Measurements from ENCODE around the gene CRYAB. TPM values are rescaled to one million over a fixed set of nuclear protein-coding genes. Genes with fewer than 3 reads are reported as not detected.
A peak's percentile ranks its signal among the peaks of the same experiment; 100 is the strongest.

Gene CRYAB
- total RNA-seq, 1 donor from 2014 or later = not detected

DNA sequence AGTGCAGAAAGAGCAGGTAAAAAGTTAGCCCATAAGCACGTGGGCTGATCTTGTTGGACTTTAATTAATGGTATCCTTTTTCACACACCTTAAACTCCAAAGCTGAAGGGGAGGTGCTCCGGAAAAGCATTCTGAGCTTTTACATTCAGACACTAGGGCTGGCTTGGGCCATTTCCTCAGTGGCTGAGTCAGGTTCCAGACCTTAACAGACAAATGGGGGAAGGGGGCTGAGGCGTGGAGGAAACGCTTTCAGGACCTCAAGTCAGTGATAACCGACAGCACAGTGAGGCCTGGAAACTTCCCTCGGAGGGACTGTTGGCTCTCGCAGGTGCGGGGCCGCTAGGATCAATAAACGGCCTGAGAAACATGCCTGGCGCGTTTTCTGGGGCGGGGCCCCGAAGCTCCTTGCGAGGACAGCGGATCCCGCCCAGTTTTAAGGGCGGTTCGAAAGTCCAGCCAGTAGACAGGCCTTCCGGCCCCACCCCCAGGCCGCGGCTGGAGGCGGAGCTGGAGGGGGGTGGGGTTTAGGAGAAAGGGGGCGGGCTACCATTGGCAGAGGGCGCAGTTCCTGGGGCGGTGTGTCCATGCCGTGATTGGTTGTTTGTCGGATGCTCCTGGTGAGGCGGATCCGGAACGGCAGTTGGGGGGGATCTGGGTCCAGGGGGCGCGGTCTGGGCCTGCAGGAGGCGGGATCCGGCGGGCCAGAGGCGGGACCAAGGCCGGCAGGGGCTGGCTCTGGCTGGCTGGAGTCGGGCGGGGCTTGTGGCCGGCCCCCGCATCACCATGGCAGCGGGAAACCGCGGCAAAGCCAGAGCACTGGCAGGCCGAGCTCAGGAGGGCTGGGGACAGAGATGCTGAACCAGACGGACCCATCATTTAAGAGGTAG, 15.2 kb upstream of the CRYAB start:
- H3K27me3 Mint-ChIP-seq (ENCODE audit: low read depth) = peaks cover 3% of the 10 kb centered on the region
- H3K4me1 Mint-ChIP-seq (ENCODE audit: low read depth) = peaks cover 19% of the 10 kb centered on the region
- intact Hi-C loops (cut with micrococcal nuclease) = loop anchor here (1.0 to 2.0 kb wide), 4 partner anchors 47 to 324 kb away; partner anchors contain the start of genes ALG9, CFAP68, FDXACB1 and PTS
- H3K36me3 Mint-ChIP-seq (ENCODE audit: low read depth) = no peaks in the 10 kb centered on the region
- DNase-seq (ENCODE audit: low spot score) = peak; percentile 94
- no peaks in the 10 kb centered on the region for H3K9me3 Mint-ChIP-seq
- peak overlapping the region; percentile 82 for H3K4me3 Mint-ChIP-seq (ENCODE audit: low read depth)
- H3K27ac Mint-ChIP-seq = peak overlapping the region; percentile 88

DNA sequence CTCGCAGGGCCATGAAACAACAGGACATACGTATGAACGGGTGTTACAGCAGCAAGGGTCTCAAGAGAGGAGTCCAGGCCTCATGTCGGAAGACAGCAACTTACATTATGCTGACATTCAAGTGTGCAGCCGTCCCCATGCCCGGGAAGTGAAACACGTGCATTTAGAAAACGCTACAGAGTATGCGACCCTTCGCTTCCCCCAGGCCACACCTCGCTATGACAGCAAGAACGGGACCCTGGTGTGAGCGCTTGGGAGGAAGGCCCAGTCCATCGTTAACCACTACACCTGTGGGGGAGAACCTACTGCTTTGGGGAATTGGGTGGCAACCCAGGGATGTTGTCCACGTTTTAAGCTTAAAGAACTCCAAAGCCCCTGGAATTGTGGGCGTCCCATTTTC, 14.4 kb upstream of the CRYAB start:
- intact Hi-C loops (cut with micrococcal nuclease) = loop anchor here (1.0 to 2.0 kb wide), 3 partner anchors 47 to 301 kb away; partner anchors contain the start of genes ALG9, CFAP68, FDXACB1 and PTS
- Mint-ChIP-seq H3K4me3 (ENCODE audit: low read depth) (peak overlapping the region; percentile 82), H3K27me3 (ENCODE audit: low read depth) (peaks cover 9% of the 10 kb centered on the region), H3K9me3 (no peaks in the 10 kb centered on the region), H3K27ac (peak overlapping the region; percentile 88), H3K4me1 (ENCODE audit: low read depth) (peaks cover 16% of the 10 kb centered on the region), H3K36me3 (ENCODE audit: low read depth) (no peaks in the 10 kb centered on the region)
- DNase-seq (ENCODE audit: low spot score) = no peak

DNA sequence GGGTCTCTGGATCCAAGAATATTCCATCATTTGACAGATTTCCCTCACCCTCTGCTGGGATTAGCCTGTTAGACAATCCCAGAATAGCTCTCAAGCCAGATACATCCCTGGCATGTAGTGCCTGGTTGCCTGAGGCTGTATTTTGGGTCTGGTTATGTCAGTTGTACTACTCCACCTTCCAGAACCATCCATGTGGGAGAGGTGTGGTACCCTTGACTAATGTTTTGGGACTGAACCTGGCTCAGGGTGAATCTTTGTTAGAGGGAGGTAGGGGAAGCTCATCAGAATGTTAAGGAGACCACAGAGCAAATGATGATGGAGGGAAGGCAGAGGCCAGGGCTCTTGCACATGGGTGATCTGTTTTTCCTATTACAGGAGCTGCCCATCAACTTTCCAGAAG, 12.4 kb upstream of the CRYAB start:
- Mint-ChIP-seq H3K4me1 (ENCODE audit: low read depth) (peaks cover 16% of the 10 kb centered on the region), H3K9me3 (no peaks in the 10 kb centered on the region), H3K27me3 (ENCODE audit: low read depth) (peaks cover 14% of the 10 kb centered on the region), H3K27ac (no peak overlapping the region), H3K4me3 (ENCODE audit: low read depth) (no peak overlapping the region), H3K36me3 (ENCODE audit: low read depth) (no peaks in the 10 kb centered on the region)
- DNase-seq (ENCODE audit: low spot score) = no peak
- intact Hi-C loops (cut with micrococcal nuclease) = no loop called here

DNA sequence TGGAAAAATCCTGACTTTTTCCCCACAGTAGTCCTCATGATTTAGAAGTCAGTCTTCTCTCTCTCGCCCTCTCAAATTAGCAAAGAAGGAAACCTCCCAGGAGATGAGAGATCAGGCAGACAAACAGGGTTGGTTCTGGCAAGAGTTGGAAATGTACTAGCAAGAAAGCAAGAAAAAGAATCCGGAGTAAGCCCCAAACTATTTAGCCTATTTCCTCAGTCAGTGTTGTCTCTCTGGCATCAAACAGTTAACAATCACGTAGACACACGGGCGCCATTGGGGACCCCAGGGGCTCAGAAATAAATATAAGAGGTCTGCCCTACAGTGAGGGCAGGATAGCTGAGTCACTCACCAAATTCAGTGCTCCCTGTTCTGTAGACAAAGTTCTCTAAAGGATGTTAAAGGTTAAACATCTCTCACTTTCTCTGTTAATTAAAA, 11.8 kb upstream of the CRYAB start:
- DNase-seq (ENCODE audit: low spot score) = no peak
- H3K4me3 Mint-ChIP-seq (ENCODE audit: low read depth) = no peak overlapping the region
- intact Hi-C loops (cut with micrococcal nuclease) = no loop called here
- H3K27ac Mint-ChIP-seq = no peak overlapping the region
- peaks cover 16% of the 10 kb centered on the region for H3K4me1 Mint-ChIP-seq (ENCODE audit: low read depth)
- H3K27me3 Mint-ChIP-seq (ENCODE audit: low read depth) = peaks cover 14% of the 10 kb centered on the region
- no peaks in the 10 kb centered on the region for H3K9me3 Mint-ChIP-seq
- no peaks in the 10 kb centered on the region for H3K36me3 Mint-ChIP-seq (ENCODE audit: low read depth)

DNA sequence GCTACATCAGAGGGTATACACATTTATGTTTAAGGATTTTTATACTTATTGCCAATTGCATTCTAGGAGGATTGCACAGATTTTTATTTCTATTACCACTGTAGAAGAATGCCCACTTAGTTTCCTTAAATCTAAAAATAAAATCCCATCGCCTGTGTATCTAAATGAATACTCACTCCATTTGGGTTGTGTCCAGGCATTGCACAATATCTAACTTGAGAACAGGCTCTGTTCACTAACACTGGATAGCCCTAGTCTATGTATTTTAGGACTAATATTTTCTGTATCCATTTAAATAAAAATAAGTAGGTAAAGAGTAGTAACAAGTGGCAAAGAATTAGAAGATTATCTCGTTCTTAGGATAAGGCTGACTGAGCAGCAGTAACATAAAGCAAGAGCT, 11.2 kb upstream of the CRYAB start:
- no peak for DNase-seq (ENCODE audit: low spot score)
- Mint-ChIP-seq H3K27ac (no peak overlapping the region), H3K27me3 (ENCODE audit: low read depth) (peaks cover 14% of the 10 kb centered on the region), H3K36me3 (ENCODE audit: low read depth) (no peaks in the 10 kb centered on the region), H3K4me1 (ENCODE audit: low read depth) (peaks cover 16% of the 10 kb centered on the region), H3K9me3 (no peaks in the 10 kb centered on the region), H3K4me3 (ENCODE audit: low read depth) (no peak overlapping the region)
- intact Hi-C loops (cut with micrococcal nuclease) = no loop called here

DNA sequence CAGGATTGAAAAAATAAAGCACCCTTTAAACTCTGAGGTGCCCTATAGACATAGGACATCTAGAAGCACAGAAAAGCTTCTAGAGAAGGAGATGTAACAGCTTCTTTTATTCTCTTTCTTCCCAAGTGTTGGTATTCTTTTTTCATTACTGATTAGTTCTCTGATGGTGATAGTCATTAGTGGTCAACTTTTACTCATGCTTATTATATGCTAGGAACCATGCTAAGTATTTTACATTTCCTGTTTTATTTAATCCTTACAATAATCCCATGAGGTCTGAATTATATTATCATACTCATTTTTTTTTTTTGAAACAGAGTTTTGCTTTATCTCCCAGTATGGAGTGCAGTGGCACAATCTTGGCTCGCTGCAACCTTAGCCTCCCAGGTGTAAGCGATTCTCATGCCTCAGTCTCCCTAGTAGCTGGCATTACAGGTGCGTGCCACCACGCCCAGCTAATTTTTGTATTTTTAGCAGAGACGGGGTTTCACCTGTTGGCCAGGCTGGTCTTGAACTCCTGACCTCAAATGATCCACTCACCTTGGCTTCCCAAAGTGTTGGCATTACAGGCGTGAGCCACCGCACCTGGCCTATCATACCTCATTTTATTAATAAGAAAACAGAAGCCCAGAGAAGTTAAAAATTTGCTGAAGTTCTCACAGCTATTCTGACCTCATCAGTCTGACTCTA, 10.1 kb upstream of the CRYAB start:
- intact Hi-C loops (cut with micrococcal nuclease) = no loop called here
- Mint-ChIP-seq H3K4me1 (ENCODE audit: low read depth) (peaks cover 12% of the 10 kb centered on the region), H3K4me3 (ENCODE audit: low read depth) (no peak overlapping the region), H3K9me3 (no peaks in the 10 kb centered on the region), H3K27ac (no peak overlapping the region), H3K36me3 (ENCODE audit: low read depth) (no peaks in the 10 kb centered on the region), H3K27me3 (ENCODE audit: low read depth) (peaks cover 20% of the 10 kb centered on the region)
- no peak for DNase-seq (ENCODE audit: low spot score)

DNA sequence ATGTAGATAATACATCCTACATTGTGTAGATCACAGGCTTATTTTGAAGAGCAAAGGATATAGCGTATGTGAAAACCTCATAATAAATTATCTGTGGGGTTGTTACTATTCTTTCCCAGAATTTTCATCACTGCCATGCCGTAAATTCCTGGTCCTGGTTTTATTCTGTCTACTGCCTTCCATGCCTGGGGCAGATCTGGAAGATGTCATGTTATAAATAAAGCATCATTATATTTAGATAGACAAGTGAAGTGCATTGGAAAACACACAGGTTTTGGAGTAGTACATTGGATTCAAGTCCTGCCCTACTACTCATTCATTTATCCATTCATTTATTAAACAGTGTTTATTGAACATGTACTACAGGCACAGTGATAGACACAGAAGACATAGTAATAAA, 9.3 kb upstream of the CRYAB start:
- intact Hi-C loops (cut with micrococcal nuclease) = no loop called here

DNA sequence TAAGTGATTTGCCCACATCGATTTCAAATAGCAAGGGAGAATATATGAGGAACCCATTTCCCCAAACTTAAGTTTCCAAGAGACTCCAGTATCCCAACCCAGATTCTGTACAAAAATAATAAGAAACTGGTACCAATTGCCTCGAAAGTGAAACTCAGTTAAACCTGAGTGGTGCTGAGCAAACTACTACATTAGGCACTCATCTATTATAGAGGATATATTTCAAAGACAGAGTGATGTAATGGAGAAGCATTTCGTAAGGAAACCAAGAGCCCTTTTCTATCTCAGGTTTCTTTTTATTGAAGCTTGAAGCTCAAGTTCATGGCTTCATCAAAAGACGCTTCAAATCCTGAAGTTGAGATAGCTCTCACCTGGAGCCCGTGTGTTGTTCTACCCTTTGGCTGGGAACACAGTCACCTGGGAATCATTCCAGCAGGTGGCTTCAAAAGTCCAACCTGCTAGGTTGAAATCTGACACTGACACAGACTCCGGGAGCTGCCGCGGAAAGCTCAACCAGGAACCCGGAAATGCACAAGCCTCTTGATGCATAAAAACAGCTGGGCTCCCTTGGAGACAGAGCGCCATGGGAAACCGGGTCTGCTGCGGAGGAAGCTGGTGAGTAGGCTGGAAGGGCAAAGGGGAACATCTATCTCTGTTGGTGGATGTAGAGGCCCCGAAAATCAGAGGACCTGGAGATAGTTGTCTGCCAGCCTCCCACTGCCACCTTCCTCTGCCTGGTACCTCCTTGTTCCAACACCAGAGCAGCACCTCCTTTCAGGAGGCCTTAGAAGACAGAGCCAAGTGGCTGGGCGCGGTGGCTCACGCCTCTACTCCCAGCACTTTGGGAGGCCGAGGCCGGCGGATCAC, 7.1 kb upstream of the CRYAB start, which contains the start of gene C11orf52:
Gene C11orf52, plus strand, starts transcription at position 524 of the 867 bp plus-strand sequence. Its CDS starts 60 bp downstream, at position 584.
- H3K27me3 Mint-ChIP-seq (ENCODE audit: low read depth) = peaks cover 30% of the 10 kb centered on the region

More for the DNA sequence above, 9.3 kb upstream of the CRYAB start:
- DNase-seq (ENCODE audit: low spot score) = no peak
- Mint-ChIP-seq H3K9me3 (no peaks in the 10 kb centered on the region), H3K27ac (no peak overlapping the region), H3K36me3 (ENCODE audit: low read depth) (no peaks in the 10 kb centered on the region), H3K4me3 (ENCODE audit: low read depth) (no peak overlapping the region), H3K4me1 (ENCODE audit: low read depth) (peaks cover 6% of the 10 kb centered on the region), H3K27me3 (ENCODE audit: low read depth) (peaks cover 27% of the 10 kb centered on the region)

DNA sequence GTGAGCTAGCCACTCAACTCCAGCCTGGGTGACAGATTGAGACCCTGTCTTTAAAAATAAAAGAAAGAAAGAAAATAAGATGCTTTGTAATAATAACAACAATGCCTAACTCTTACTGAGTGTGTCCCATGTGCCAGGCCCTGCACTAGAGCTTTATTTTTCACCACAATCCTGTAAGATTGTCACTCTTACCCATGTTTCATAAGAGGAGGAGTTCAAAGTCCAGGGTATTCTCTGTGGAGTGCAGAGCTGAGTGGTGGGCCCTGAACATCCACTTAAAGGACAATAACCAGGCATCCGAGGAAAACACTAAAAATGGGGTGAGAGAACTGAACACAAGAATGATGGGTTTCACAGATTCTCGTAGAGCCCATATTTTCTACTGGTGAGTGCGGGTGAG, 6.2 kb upstream of the CRYAB start:
- Mint-ChIP-seq H3K9me3 (no peaks in the 10 kb centered on the region), H3K27me3 (ENCODE audit: low read depth) (peaks cover 30% of the 10 kb centered on the region)

More for the DNA sequence above, 7.1 kb upstream of the CRYAB start, which contains the start of gene C11orf52:
- Mint-ChIP-seq H3K27ac (no peak within 1 kb of the TSS), H3K4me3 (ENCODE audit: low read depth) (no peak within 1 kb of the TSS), H3K4me1 (ENCODE audit: low read depth) (peaks cover 2% of the 10 kb centered on the region), H3K9me3 (no peaks in the 10 kb centered on the region), H3K36me3 (ENCODE audit: low read depth) (no peaks in the 10 kb centered on the region)
- DNase-seq (ENCODE audit: low spot score) = no peak
- intact Hi-C loops (cut with micrococcal nuclease) = no loop called here

DNA sequence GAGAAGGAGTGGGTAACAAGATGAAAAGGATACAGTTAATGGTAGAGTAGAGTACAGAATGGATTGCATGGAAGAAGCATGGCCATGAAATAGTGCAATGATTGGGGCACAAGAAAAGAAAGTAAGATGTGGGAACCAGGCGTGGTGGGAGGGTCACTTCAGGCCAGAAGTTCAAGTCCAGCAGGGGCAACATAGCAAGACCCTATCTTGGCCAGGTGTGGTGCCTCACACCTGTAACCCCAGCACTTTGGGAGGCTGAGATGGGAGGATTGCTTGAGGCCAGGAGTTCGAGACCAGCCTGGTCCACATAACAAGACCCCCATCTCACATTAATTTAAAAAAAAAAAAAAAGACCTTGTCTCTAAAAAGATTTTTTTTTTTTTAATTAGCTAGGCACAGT, 5.7 kb upstream of the CRYAB start:
- Mint-ChIP-seq H3K27ac (no peak overlapping the region), H3K4me1 (ENCODE audit: low read depth) (no peaks in the 10 kb centered on the region), H3K36me3 (ENCODE audit: low read depth) (no peaks in the 10 kb centered on the region), H3K9me3 (no peaks in the 10 kb centered on the region), H3K27me3 (ENCODE audit: low read depth) (peaks cover 30% of the 10 kb centered on the region), H3K4me3 (ENCODE audit: low read depth) (no peak overlapping the region)
- no peak for DNase-seq (ENCODE audit: low spot score)
- intact Hi-C loops (cut with micrococcal nuclease) = no loop called here

More for the DNA sequence above, 6.2 kb upstream of the CRYAB start:
- Mint-ChIP-seq H3K36me3 (ENCODE audit: low read depth) (no peaks in the 10 kb centered on the region), H3K27ac (no peak overlapping the region), H3K4me3 (ENCODE audit: low read depth) (no peak overlapping the region), H3K4me1 (ENCODE audit: low read depth) (no peaks in the 10 kb centered on the region)
- intact Hi-C loops (cut with micrococcal nuclease) = no loop called here
- DNase-seq (ENCODE audit: low spot score) = no peak

DNA sequence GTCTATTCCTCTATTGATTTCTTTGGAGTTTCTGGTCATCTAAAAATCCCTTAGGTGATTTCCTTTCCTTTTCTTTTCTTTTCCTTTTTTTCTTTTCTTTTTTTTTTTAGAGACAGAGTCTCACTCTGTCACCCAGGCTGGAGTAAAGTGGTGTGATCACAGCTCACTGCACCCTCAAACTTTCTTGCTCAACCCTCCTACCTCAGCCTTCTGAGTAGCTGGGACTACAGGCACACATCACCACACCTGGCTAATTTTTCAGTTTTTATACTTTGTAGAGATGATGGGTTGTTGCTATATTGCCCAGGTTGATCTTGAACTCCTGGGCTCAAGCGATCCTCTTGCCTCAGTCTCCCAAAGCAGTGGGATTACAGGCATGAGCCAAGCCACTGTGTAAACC, 5.2 kb upstream of the CRYAB start:
- no peak overlapping the region for H3K4me3 Mint-ChIP-seq (ENCODE audit: low read depth)
- H3K36me3 Mint-ChIP-seq (ENCODE audit: low read depth) = no peaks in the 10 kb centered on the region
- intact Hi-C loops (cut with micrococcal nuclease) = no loop called here
- H3K4me1 Mint-ChIP-seq (ENCODE audit: low read depth) = no peaks in the 10 kb centered on the region
- no peak overlapping the region for H3K27ac Mint-ChIP-seq
- H3K27me3 Mint-ChIP-seq (ENCODE audit: low read depth) = peaks cover 33% of the 10 kb centered on the region
- DNase-seq (ENCODE audit: low spot score) = no peak
- H3K9me3 Mint-ChIP-seq = no peaks in the 10 kb centered on the region

DNA sequence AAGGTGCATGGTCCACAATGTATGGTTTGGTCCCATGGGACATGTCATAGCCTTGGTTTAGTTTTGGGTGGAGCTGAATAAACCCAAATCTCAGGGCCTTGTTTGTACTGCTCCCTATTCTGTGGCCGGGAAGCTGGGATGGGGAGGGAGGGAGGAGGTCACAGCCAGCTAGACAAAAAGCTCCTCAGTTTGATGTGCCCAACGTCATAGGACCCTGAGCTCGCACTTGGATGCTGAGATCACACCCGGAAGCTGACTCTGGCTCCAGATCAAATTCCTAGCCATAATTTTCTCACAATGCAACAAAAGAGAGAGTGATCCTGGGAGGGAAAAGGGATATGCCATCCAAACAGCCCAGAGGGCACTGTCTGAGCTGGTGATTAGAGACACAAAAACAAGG, 2.4 kb upstream of the CRYAB start:
- no peaks in the 10 kb centered on the region for H3K9me3 Mint-ChIP-seq
- peaks cover 37% of the 10 kb centered on the region for H3K27me3 Mint-ChIP-seq (ENCODE audit: low read depth)
- H3K27ac Mint-ChIP-seq = no peak overlapping the region
- no peaks in the 10 kb centered on the region for H3K4me1 Mint-ChIP-seq (ENCODE audit: low read depth)
- intact Hi-C loops (cut with micrococcal nuclease) = no loop called here
- no peak for DNase-seq (ENCODE audit: low spot score)
- H3K4me3 Mint-ChIP-seq (ENCODE audit: low read depth) = no peak overlapping the region
- H3K36me3 Mint-ChIP-seq (ENCODE audit: low read depth) = no peaks in the 10 kb centered on the region

Measured in activated T-helper 2 cell treated with anti-CD3 and anti-CD28 coated beads, Interferon-gamma antibody, Interleukin-2, Interleukin-4, amounts not matched to agents 10 μg/mL and 5 μg/mL and 100 μg/mL, durations not matched to agents 14 hours and 24 hours and 36 hours (primary cell).